ENCODE results near the gene CEP112.

GRCh38 chr17:65888649-65889048, 303.3 kb downstream of the CEP112 start:
- TF ChIP-seq, protein P1, sequence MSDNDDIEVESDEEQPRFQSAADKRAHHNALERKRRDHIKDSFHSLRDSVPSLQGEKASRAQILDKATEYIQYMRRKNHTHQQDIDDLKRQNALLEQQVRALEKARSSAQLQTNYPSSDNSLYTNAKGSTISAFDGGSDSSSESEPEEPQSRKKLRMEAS (IDR thresholded peaks at IDR 0.05): no peak
- no peak for TF ChIP-seq GABPA (IDR thresholded peaks at IDR 0.05 in 1 of 2, conservative IDR thresholded peaks at IDR 0.05 in 1 of 2)
- TF ChIP-seq ATF3 (IDR thresholded peaks at IDR 0.05): no peak
- no peak for TF ChIP-seq JUND (IDR thresholded peaks at IDR 0.05)
- no peak for TF ChIP-seq FOXA1 (IDR thresholded peaks at IDR 0.05)
- TF ChIP-seq CTCF (IDR thresholded peaks at IDR 0.05; ENCODE audit: low read depth, low read length, missing input control): no peak
- TF ChIP-seq RXRA (IDR thresholded peaks at IDR 0.05): no peak
- no peak for TF ChIP-seq RAD21 (IDR thresholded peaks at IDR 0.05)
- TF ChIP-seq ZBTB33 (IDR thresholded peaks at IDR 0.05): no peak
- no peak for TF ChIP-seq TAF1 (conservative IDR thresholded peaks at IDR 0.05)
- no peak for TF ChIP-seq FOXA2 (IDR thresholded peaks at IDR 0.05)
- TF ChIP-seq SP1 (IDR thresholded peaks at IDR 0.05): no peak
- no peak for TF ChIP-seq EGR1 (IDR thresholded peaks at IDR 0.05; ENCODE audit: low read depth in 2 of 2)

Measured in liver (tissue), 3 donors.